MM.1S (cell line): ENCODE measurements around the gene INPP5J.

Experiments
- DNase-seq: peaks from one replicate; pipeline ENCODE4 v3.0.0-alpha.2; 2015
- H2AFZ ChIP-seq: fragments of 300-600 bp; sonication (generic); 2 replicates; pipeline ENCODE4 v1.6.0; 2016; ENCODE audit warnings: antibody characterized with exemption, low read length
- H3F3A ChIP-seq: fragments of 300-600 bp; sonication (generic); 2 replicates; pipeline ENCODE4 v1.6.1; 2016; ENCODE audit warnings: mild to moderate bottlenecking, antibody characterized with exemption, low read length, moderate library complexity, mixed read lengths; ENCODE audit not compliant: insufficient read depth
- H3K27ac ChIP-seq: fragments of 300-600 bp; sonication (generic); 2 replicates; pipeline ENCODE4 v1.5.1; 2016; ENCODE audit warnings: mild to moderate bottlenecking, low read length
- H3K27me3 ChIP-seq: fragments of 300-600 bp; sonication (generic); replicated peaks from 2 replicates; pipeline ENCODE4 v1.6.0; 2016; ENCODE audit warnings: low read length; ENCODE audit not compliant: insufficient read depth
- H3K36me3 ChIP-seq: fragments of 300-600 bp; sonication (generic); replicated peaks from 2 replicates; pipeline ENCODE4 v1.6.1; 2016; ENCODE audit warnings: mild to moderate bottlenecking, low read length, mixed read lengths; ENCODE audit not compliant: insufficient read depth
- H3K4me1 ChIP-seq: fragments of 300-600 bp; sonication (generic); 2 replicates; pipeline ENCODE4 v1.6.1; 2016; ENCODE audit warnings: low read length, mixed read lengths
- H3K4me2 ChIP-seq: fragments of 300-600 bp; sonication (generic); 2 replicates; pipeline ENCODE4 v1.6.0; 2016; ENCODE audit warnings: low read depth, low read length
- H3K4me3 ChIP-seq: fragments of 300-600 bp; sonication (generic); 2 replicates; pipeline ENCODE4 v1.5.1; 2016; ENCODE audit warnings: low read length, mixed read lengths
- H3K79me2 ChIP-seq: fragments of 300-600 bp; sonication (generic); 2 replicates; pipeline ENCODE4 v1.6.1; 2016; ENCODE audit warnings: mixed run types, low read length, mixed read lengths
- H3K9ac ChIP-seq: fragments of 300-600 bp; sonication (generic); 2 replicates; pipeline ENCODE4 v1.6.1; 2016; ENCODE audit warnings: low read length, mixed read lengths
- H3K9me2 ChIP-seq: fragments of 300-600 bp; sonication (generic); replicated peaks from 2 replicates; pipeline ENCODE4 v1.6.1; 2016; ENCODE audit warnings: mild to moderate bottlenecking, low read length, mixed read lengths; ENCODE audit not compliant: insufficient read depth
- H3K9me3 ChIP-seq: fragments of 300-600 bp; sonication (generic); replicated peaks from 2 replicates; pipeline ENCODE4 v1.6.1; 2016; ENCODE audit warnings: mild to moderate bottlenecking, low read length, mixed read lengths; ENCODE audit not compliant: insufficient read depth
- H4K20me1 ChIP-seq: fragments of 300-600 bp; sonication (generic); 2 replicates; pipeline ENCODE4 v1.6.1; 2016; ENCODE audit warnings: mild to moderate bottlenecking, low read length, moderate library complexity, mixed read lengths; ENCODE audit not compliant: insufficient read depth
- CTCF ChIP-seq: fragments of 300-600 bp; sonication (generic); IDR thresholded peaks from 2 replicates; pipeline ENCODE4 v1.5.1; 2016; ENCODE audit warnings: antibody characterized with exemption, low read length, mixed read lengths
- EZH2 ChIP-seq: fragments of 300-600 bp; sonication (generic); optimal IDR thresholded peaks from 2 replicates; pipeline ENCODE3; 2017; ENCODE audit warnings: low read depth, mild to moderate bottlenecking, antibody characterized with exemption, low read length, mixed read lengths
- EZH2phosphoT487 ChIP-seq: fragments of 300-600 bp; sonication (generic); IDR thresholded peaks from 2 replicates; pipeline ENCODE4 v1.6.1; 2018; ENCODE audit warnings: antibody characterized with exemption, low read length

INPP5J gene

GRCh38 chr22:31103899-31104694 is 18.7 kb upstream of the INPP5J start:
- no peaks in the 10 kb centered on the region for H3K9me2 ChIP-seq
- no peak overlapping the region for H3K9ac ChIP-seq
- H3K27ac ChIP-seq, result no peak overlapping the region
- H4K20me1 ChIP-seq, result no peaks in the 10 kb centered on the region
- H3K4me3 ChIP-seq, result no peak overlapping the region
- no peaks in the 10 kb centered on the region for H3K4me1 ChIP-seq
- no peaks in the 10 kb centered on the region for H3F3A ChIP-seq
- no peak overlapping the region for H2AFZ ChIP-seq
- no peak for TF ChIP-seq CTCF
- no peak for TF ChIP-seq EZH2
- no peak for TF ChIP-seq EZH2phosphoT487
- no peaks in the 10 kb centered on the region for H3K79me2 ChIP-seq
- DNase-seq, result no peak
- H3K27me3 ChIP-seq, result no peaks in the 10 kb centered on the region
- no peaks in the 10 kb centered on the region for H3K9me3 ChIP-seq
- H3K36me3 ChIP-seq, result no peaks in the 10 kb centered on the region
- H3K4me2 ChIP-seq, result no peak overlapping the region

- no peak overlapping the region for H3K9ac ChIP-seq
- no peaks in the 10 kb centered on the region for H3K36me3 ChIP-seq
- H2AFZ ChIP-seq, result no peak overlapping the region
- no peak overlapping the region for H3K4me2 ChIP-seq
- no peaks in the 10 kb centered on the region for H4K20me1 ChIP-seq
- H3K9me3 ChIP-seq, result no peaks in the 10 kb centered on the region
- H3K27me3 ChIP-seq, result no peaks in the 10 kb centered on the region
- H3K79me2 ChIP-seq, result no peaks in the 10 kb centered on the region
- no peaks in the 10 kb centered on the region for H3K9me2 ChIP-seq
- no peaks in the 10 kb centered on the region for H3F3A ChIP-seq
- no peak overlapping the region for H3K27ac ChIP-seq
- no peak for TF ChIP-seq EZH2
- no peak for TF ChIP-seq CTCF
- no peak for TF ChIP-seq EZH2phosphoT487
- H3K4me3 ChIP-seq, result no peak overlapping the region
- no peaks in the 10 kb centered on the region for H3K4me1 ChIP-seq
- no peak for DNase-seq
Measured at GRCh38 chr22:31104869-31105268, 17.9 kb upstream of the INPP5J start.

GRCh38 chr22:31105282-31105929 is 17.4 kb upstream of the INPP5J start:
- H3K27me3 ChIP-seq, result no peaks in the 10 kb centered on the region
- no peak overlapping the region for H3K9ac ChIP-seq
- no peak for DNase-seq
- H3K9me2 ChIP-seq, result no peaks in the 10 kb centered on the region
- no peaks in the 10 kb centered on the region for H3F3A ChIP-seq
- no peak overlapping the region for H3K27ac ChIP-seq
- no peaks in the 10 kb centered on the region for H3K36me3 ChIP-seq
- no peaks in the 10 kb centered on the region for H3K9me3 ChIP-seq
- no peak overlapping the region for H3K4me2 ChIP-seq
- H4K20me1 ChIP-seq, result no peaks in the 10 kb centered on the region
- no peak for TF ChIP-seq CTCF
- no peak for TF ChIP-seq EZH2phosphoT487
- TF ChIP-seq EZH2, result no peak
- no peak overlapping the region for H2AFZ ChIP-seq
- no peak overlapping the region for H3K4me3 ChIP-seq
- no peaks in the 10 kb centered on the region for H3K4me1 ChIP-seq
- H3K79me2 ChIP-seq, result no peaks in the 10 kb centered on the region
